Measurements from ENCODE around the gene FZD2. TPM values are rescaled to one million over a fixed set of nuclear protein-coding genes. Genes with fewer than 3 reads are reported as not detected.

FZD2 gene
- total and polyA plus RNA-seq, 9 of the 15 experiments (the other 6 are each of a cell fraction or from before 2014, with no cell fraction given) = 0.03 to 4.5 (median 1.1) TPM; not detected in 1

- TF ChIP-seq TFAP4 (CRISPR knock-in tag; IDR thresholded peaks at IDR 0.05; ENCODE audit: borderline replicate concordance) (peak; percentile 17; the same call in 1 of the 2 replicates), GABPB1 (CRISPR knock-in tag; IDR thresholded peaks at IDR 0.05) (peak; percentile 50; the same call in 1 of the 2 replicates), ZNF589 (CRISPR knock-in tag; IDR thresholded peaks at IDR 0.05; ENCODE audit: low read depth) (peak; percentile 46; the same call in 1 of the 2 replicates), PHF20 (IDR thresholded peaks at IDR 0.05; ENCODE audit: partially characterized antibody) (peak; percentile 72), NEUROD1 (IDR thresholded peaks at IDR 0.05; ENCODE audit: borderline replicate concordance, low read depth, low read length, partially characterized antibody) (peak; percentile 46), KDM5B (IDR thresholded peaks at IDR 0.05; ENCODE audit: insufficient replicate concordance, low read depth, low read length) (peak; percentile 21), SPI1 (IDR thresholded peaks at IDR 0.05; ENCODE audit: borderline replicate concordance, low read depth, low read length) (peak; percentile 49; the same call in 1 of the 2 replicates), MTA1 (IDR thresholded peaks at IDR 0.05; ENCODE audit: borderline replicate concordance) (0 out of 2 replicates have a peak, but pooled peaks have one; percentile 46), GATAD2A (IDR thresholded peaks at IDR 0.05) (0 out of 2 replicates have a peak, but pooled peaks have one; percentile 27), HLTF (IDR thresholded peaks at IDR 0.05) (peak; percentile 86; the same call in 1 of the 2 replicates), ARID1B (IDR thresholded peaks at IDR 0.05) (peak; percentile 5; the same call in 1 of the 2 replicates), ZNF639 (CRISPR knock-in tag; conservative IDR thresholded peaks at IDR 0.05 in 1 of 2, IDR thresholded peaks at IDR 0.05 in 1 of 2) (peak in 1 of 2 experiments; percentile 59; a peak in 1 of 4 replicates), FOSL1 (tag; conservative IDR thresholded peaks at IDR 0.05) (peak; percentile 64), ZNF318 (IDR thresholded peaks at IDR 0.05; ENCODE audit: borderline replicate concordance in 1 of 2, low read depth in 1 of 2) (peak in 1 of 2 experiments; percentile 14; a peak in 1 of 4 replicates)
These were observed 45.8 kb upstream of the FZD2 start (continued) for GRCh38 chr17:44511241-44512134.

Data from K562 (cell line).